HG03108 (cell line): ENCODE data around the gene TTN.

ENCODE experiments used
- ATAC-seq: cut with Tn5 transposase; IDR thresholded peaks from one replicate; pipeline ENCODE4 v1.9.1; 2021; ENCODE audit warnings: moderate library complexity; ENCODE audit not compliant: unreplicated experiment

TTN gene

DNA sequence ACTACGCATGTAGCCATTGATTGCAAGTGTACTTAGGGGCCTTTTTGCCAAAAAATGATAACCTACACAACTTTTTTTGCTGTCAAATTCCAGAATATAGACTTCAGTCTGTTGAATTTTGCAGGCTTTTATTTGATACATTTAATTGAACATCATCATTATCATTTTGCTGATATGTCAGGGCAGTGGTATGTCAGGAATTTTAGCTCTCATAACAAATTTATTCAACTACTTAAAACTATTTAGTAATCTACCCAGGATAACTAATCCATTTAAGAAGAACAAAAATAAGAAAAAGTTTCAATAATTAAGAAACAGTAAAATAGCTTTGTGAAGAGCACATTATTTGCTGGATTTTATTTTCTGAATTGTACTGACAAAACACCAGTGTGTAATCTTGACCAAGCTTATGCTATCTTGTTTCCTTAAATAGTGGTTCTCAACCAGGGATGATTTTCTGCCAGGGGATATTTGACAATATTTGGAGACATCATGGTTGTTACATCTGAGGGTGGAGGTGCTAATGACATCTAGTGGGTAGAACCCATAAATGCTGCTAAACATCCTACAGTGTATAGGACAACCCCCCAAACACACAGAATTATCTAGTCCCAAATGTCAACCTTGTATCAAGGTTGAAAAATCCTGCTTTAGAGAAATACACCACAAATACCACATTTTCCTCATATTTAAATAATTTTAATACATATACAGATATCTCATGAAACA is 12.1 kb upstream of the TTN start:
- no peak for ATAC-seq

DNA sequence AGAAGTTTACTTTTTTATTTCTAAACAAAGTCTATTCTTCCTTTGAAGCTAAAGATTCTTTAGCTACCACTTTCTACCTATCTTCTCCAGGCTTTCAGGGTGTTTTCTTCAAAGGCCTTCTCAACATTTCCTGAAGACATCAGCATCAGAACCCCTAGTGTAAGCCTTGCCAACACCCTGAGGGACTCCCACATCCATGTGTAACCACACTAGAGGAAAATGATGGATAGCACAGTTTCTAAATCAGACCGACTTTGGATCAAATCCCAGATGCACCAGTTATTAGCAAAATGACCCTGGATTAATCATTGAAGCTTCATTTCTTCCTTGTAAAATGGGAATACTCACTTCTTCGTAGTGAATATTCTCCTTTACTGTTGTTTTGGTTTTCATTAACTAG is 4.7 kb upstream of the TTN start:
- no peak for ATAC-seq

DNA sequence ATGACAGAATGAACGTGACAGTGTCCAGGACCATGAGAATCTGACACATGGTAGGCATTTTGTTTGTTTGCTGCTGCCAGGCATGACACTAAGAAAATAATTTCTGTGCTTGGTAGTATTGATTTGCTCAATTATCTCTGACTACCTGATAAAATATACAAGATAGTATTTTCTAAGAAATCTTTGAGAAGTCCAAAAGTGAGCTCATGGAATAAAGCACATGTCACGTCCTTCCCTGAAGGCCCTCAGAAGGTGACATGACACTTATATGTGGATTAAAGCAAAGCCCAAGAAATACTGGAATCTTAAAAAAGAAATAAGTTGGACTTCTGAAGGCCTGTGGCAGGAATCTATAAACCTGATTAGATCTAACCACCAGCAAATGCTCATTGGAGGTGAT is 3.8 kb upstream of the TTN start:
- ATAC-seq = no peak

- no peak for ATAC-seq
These were observed 3.2 kb upstream of the TTN start for GRCh38 chr2:178810422-178810821.

DNA sequence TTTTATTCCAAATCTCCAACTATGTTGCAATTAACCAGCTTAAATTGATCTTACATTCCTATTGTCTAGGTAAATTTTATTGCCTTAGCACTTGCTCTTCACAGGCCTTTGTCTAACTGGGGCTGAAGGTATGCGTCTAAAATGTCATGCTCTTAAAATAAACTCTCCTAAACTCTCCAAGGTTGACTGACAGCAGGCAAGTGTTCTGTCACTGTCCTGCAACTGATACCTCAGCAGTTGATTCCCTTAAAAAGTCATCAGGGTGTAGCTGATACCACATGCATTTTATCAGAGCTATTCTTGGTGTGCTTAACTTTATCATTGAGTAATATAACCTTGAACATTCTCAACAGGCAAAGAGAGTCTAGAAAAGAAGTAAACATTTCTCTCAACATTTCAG is 680 bp downstream of the TTN start:
- ATAC-seq = no peak

GRCh38 chr2:178805457-178805856 is 1.8 kb downstream of the TTN start:
- no peak for ATAC-seq

DNA sequence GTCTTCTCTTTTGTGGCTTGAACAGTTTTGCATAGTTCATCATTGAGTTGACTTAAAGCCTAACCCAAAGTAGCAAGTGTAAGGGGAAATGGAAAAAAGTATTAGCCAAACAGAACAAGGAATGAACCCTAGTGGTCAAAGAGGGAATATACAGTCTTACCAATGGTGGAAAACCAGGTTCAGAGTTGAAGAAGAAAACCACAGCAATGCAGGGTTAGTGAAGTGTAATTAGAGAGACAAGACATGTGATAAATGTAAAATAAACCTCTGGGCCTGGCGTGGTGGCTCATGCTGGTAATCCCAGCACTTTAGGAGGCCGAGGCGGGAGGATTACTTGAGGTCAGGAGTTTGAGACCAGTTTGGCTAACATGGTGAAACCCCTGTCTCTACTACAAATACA is 2.4 kb downstream of the TTN start:
- ATAC-seq = no peak

- ATAC-seq = no peak
These were observed 6.7 kb downstream of the TTN start for GRCh38 chr2:178800510-178800909.

GRCh38 chr2:178799305-178799704 is 7.9 kb downstream of the TTN start:
- ATAC-seq = no peak

DNA sequence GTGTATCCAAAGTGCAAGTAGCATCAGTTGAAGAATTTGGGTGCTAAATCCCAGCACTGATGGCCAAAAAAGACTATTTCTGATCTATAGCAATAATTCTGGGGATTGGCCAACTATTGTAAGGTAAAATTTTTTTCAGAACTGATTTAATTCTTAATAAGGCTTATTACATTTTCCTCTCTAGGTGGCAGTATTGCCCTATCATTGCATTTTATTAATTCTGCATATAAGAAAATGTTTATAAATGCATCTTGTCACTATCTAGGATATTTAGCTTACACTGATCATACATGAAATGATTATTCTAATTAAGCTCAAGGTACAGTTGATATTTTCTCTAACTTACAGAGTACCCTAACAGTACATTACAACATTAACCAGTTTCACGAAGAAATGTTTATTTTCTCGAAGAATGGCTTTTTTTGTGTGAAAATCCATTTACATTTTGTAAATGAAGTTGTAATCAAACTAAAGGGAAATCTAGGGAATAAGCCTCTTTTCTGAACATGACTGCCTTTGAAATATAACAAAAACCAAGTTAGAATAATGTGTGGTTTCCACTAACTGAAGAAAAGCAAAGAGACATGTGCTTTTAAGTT is 11.0 kb downstream of the TTN start:
- no peak for ATAC-seq

DNA sequence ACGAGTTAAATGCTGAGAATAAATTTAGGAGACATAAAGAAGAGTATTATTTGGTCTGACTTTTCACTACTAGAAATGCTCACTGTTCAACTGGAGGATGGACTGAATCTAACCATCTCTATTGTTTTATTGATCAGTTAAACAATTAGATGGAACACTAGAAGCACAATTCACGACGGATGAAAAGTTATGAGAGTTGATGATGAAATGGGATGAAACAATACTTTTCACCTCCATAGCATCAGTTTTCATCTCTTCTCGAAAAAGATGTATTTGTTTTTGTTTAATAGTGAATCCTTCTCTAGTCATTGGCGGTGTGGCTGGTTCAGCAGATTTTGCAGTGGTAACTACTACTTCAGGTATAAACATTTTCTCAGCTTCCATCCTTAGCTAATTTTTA is 19.3 kb downstream of the TTN start:
- no peak for ATAC-seq

DNA sequence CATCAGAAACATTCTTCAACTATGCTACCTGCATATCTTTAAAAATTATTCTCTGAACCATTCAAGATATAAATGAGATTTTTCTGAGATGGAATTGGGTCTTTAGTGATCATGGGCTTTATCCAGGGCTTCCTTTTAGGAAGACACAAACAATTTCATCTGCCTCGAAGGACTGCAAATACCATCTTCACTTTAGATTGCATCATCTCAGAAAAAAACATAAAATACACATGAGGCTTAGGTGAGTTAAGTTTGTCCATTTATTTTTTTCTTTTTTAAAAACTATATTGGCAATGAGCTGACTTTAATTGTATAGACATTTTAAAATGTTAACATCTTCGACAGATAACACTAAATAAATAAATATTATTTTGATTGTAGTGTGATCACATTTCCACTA is 20.1 kb downstream of the TTN start:
- no peak for ATAC-seq

DNA sequence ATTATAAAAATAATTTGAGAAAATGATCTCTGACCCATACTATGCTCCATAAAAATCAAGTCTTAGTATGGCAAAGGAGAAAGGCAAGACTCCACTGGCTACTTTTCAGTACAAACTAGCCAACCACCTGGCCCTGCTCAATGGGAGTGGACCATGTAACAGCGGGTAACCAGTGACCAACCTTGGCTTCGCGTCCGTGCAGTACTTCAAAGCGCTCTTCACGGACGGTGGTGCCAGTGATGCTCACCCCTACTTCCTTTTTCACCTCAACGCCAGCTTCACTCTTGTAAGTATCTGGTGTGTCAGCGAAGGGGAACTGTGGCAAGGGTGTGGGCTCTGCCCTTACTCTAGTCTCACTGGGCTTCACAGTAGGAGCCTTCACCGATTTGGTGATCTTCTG is 23.3 kb downstream of the TTN start:
- ATAC-seq = no peak

DNA sequence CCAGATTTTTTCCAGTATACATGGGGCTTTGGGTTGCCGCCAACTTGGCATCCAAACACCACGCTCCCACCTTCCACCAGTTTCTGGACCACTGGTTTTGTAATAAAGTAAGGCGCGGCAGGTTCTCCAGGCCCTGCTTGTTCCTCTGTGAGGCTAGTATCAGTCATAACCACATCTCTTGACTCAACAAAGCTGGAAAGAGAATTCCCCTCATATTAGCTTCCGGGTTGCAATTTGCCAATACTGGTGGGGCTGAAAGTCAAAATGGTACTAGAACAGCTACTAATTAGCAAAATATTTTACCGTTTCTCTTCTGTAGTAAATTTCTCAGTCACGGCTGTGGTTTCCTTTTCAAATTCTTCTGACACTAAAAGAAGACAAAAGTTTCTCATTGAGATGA is 25.0 kb downstream of the TTN start:
- no peak for ATAC-seq

- ATAC-seq = no peak
These were observed 29.6 kb downstream of the TTN start for GRCh38 chr2:178777577-178777976.

DNA sequence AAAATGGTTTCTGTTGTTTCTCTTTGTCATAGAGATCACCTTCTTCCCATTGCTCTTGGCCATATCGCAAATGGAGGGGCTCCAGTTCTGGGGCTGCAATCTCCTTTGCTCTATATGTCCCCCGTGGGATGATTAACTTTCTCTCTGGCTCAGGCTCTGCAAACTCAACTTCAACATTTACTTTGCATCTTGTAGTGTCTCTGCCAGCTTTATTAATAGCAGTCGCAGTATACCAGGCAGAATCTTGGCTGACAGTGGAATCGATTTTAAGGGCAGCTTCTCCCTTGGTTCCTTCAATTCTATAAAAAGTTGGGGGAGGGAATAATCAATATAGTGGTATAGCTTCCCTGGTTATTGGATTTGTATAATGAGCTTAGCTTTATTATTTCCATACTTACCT is 30.5 kb downstream of the TTN start:
- no peak for ATAC-seq

DNA sequence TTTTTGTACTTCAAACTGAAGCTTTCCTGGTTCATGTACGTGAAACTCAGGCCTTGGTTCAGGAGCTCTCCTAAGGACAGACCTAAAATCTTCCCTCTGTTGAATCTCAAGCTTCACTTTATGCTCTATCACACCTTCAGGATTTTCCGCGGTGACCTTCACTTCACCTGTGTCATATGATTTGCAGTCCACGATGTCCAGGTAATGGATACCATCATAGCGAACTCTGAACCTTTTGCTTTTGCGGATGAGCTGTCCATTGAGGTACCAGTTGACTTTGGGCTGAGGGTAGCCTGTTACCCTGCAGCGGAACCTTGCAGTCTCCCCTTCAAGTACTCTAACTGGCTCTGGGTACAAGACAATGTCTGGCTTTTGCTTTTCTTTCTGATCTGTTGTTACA is 31.2 kb downstream of the TTN start:
- no peak for ATAC-seq

- no peak for ATAC-seq
These were observed 36.7 kb downstream of the TTN start for GRCh38 chr2:178770518-178770917.

DNA sequence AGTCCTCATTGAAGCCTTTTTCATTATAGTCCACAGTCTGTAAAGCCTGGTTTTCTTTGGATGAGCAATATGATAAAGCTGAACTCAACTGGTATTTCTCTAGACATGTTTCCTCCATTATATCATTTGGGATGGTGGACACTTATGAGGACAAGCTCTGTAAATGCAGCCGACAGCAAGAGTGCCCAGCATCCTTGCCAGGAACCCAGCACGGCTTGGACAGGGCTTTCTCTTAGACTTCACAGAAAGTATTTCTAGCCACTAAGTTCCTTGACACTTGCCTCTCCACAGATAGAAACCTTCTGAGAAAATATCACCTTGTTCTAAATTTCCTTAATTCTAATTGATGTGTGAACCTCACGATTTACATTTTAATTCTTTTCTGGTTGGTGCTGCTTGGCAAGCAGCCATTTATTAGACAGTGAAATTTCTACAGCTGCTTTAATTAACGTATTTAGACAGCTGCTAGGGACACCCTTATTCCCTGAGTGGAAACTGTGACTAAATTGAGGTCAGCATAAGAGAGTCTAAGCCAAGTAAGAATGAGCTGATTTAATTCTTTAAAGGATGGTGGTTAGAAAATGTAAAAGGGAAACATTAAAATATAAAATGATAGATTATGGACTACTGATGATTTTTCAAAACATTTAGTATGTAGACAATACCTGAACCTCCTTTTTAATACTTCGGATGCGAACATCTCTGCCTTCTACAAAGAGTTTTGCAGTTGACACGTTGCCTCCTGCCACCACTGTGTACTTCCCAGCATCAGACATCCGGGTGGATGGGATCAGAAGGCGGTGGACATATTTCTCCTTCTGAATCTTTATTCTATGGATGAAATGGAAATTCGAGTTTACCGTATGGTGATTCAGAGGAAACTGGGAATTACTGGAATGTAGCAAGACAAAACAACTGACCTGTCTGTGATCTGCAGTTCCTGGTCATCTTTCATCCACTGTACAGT is 39.8 kb downstream of the TTN start:
- no peak for ATAC-seq

- no peak for ATAC-seq
These were observed 43.1 kb downstream of the TTN start for GRCh38 chr2:178764097-178764496.

DNA sequence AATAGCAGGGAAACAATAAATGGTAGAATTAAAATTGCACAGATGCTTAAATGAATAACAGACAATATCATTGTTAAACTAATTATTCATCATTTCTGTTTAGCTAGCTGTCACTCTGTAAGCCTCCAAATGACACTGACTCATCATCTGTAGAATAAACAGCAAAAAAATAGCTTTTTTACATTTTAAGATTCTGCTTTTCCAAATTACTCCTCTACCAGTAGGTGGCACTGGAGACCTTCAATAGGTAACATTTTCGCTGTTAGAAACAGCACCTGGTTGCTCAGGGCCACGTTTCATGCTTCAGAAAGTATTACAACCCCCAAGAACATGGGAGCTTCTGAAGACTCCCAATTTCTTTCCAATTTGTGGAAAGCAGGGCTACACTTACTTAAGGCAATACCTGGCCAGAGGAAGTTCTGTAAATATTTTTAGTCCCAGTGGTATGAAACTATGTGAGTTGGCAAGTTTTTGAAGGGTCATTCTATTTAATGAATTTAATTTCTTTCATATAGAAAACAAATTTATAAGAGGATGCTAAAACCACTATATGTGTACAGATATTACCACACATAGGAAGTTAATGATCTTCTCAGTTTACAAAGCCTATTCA is 45.4 kb downstream of the TTN start:
- no peak for ATAC-seq
